HG02938 (cell line): Measurements from ENCODE around the gene SEMA6A.
"Not testable (repeated sequence)": the region's sequence is repeated elsewhere in the genome, so short reads cannot be mapped to it uniquely, and the experiment has no call there.

ENCODE experiments used
- ATAC-seq: cut with Tn5 transposase; IDR thresholded peaks from one replicate; pipeline ENCODE4 v1.9.1; 2021; ENCODE audit warnings: mild to moderate bottlenecking, moderate library complexity; ENCODE audit not compliant: unreplicated experiment

The SEMA6A gene

DNA sequence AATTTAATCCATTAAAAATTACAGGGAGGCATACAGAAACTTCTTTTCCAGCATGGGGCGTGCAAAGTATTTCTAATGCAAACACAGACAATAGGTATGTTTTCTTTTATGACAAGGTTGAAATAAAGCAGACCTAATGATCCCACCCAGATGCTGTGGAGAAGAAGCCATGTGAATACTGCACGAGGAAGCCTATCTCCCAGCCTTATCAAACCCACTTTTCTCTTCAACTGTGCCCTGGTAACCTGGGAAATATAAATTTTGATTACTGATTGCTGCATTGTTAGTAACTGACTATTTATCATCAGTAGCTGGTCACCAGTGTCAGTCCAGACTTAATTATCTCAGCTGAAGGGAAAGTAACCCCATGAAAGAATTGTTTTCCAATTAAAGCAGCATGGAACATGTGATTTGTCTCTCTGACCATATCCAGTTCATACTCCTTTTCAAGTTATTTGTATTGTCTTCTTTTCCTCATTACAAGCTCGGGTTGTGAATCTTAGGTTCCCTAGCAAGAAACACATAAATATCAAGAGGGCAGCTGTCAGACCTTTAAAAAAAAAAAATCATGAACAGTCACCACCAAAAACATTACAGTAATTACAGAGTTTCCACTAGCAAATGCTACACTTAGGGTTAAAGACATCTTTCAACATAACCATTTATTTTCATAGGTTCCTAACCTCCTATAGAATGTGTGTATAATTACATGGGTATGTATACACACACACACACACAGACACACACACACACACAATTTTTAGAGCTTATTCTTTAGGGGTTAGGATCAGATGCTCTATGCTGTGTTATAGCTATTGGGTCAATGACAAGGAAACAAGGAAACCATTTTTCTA lies 50.3 kb downstream of the SEMA6A start:
- no peak for ATAC-seq

- not testable (repeated sequence) for ATAC-seq
These were observed 51.4 kb downstream of the SEMA6A start for GRCh38 chr5:116523182-116523581.

DNA sequence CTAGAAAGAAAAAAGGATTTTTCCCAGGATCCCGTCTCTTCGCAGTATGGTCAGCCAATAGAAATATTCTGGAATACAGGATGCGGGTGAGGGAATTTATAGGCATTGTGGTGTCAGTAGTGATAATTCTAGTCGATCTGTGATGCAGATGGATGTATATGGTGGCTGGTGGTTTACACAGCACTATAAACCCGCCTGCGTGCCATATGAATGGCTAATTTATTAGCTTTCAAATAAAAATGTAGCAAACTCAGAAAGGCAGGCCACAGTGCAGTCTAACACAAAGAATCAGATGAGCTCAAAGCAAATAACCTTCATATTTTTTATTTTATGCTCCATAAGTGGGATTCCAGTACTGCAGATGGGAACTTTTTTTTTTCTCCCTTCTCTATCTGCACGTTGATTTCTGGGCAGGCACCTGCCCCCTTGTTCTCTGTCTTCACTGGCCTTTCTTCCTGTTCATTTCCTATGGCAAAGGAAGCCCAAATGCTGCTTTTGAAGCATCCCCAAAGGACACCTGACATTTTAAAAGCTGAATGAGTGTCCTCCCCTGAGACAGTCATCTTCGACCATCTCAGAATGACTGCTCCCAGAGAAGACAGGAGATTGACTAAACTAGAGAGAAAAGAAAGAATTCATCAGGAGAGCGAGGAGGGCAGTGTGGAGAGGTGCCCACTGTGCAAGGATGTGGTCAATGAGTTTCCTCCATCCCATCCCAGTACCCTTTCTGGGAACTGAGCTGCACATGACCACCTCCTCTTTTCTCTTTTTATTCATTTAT lies 52.1 kb downstream of the SEMA6A start:
- ATAC-seq = no peak

DNA sequence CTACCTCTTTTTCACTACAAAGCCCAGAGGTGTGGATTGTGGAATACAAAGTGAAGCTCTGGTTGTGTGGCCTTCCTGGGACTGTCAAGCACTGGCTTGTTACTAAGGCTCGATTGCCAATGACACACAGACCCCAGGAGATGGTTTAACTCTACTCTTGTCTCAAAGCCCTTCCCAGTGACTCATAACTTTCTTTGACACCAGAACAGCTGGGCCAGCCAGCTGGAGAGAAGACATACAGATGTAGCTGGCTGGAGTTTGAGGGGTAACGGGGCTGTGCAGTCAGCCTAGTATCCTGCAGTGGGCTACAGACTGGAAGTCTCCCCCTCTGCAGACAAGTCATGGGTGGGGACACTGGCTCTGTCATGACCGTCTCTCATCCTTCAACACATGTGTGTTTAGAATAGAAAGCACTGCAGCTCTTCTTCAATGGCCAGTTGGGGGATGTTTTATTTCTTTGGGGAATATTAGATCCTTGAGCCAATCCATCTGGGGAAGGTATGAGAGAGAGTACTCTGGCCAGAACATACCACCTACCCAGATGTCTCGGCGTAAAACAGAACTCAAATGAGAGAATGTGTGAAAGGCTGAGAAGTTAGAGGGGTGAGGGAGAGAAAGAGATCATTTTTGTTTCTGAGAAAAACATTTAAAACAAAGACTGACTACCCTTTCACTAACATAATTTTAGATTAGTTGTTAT lies 53.3 kb downstream of the SEMA6A start:
- no peak for ATAC-seq

- ATAC-seq = no peak
These were observed 53.9 kb downstream of the SEMA6A start for GRCh38 chr5:116520771-116521170.

- no peak for ATAC-seq
These were observed 56.2 kb downstream of the SEMA6A start for GRCh38 chr5:116518423-116518822.

GRCh38 chr5:116517488-116517887 lies 57.1 kb downstream of the SEMA6A start:
- ATAC-seq = no peak

- no peak for ATAC-seq
These were observed 58.6 kb downstream of the SEMA6A start for GRCh38 chr5:116516021-116516420.

DNA sequence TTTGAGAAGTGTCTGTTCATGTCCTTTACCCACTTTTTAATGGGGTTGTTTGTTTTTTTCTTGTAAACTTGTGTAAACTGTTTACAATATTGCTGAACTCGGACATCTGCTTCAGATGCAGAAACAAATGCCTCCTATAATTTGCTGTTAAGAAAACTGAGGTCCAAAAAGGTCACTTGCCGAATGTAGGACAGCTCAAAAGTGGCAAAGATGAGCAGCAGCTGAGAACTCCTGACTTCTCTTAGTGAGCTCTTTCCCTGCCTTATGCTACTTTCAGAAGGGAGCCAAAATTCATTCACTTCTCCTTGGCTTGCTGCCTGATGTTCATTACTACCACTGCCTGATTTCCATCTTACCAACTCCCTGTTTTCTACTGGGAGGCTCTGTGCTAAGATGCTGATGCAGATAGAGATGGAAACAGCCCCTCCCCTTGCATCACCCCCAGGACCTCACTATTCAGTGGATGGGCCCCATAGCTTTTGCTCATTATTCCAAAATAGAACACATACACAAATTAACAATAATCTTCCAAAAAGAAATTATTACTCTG lies 60.1 kb downstream of the SEMA6A start:
- ATAC-seq = no peak

- no peak for ATAC-seq
These were observed 64.1 kb downstream of the SEMA6A start for GRCh38 chr5:116510517-116510916.

- no peak for ATAC-seq
These were observed 65.0 kb downstream of the SEMA6A start for GRCh38 chr5:116509483-116510244.

DNA sequence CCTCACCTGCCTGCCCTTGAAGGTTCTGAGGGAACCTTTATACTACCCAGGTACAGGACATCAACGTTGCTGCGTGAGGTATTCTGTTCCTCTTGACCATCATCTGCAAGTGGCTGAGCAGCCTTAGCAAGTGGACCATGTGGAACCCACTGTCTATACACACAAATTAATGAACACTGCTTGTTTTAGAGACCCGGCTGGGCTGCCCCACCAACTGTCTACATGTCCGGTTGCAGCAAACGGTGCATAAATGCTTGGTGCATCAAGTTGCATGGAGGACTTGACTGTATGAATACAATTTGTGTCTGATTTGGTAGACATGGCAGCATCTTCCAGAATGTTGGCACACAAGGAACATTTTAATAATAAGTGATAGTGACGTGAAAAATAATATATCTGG lies 65.8 kb downstream of the SEMA6A start:
- no peak for ATAC-seq

- ATAC-seq = no peak
These were observed 66.5 kb downstream of the SEMA6A start for GRCh38 chr5:116507941-116508655.

DNA sequence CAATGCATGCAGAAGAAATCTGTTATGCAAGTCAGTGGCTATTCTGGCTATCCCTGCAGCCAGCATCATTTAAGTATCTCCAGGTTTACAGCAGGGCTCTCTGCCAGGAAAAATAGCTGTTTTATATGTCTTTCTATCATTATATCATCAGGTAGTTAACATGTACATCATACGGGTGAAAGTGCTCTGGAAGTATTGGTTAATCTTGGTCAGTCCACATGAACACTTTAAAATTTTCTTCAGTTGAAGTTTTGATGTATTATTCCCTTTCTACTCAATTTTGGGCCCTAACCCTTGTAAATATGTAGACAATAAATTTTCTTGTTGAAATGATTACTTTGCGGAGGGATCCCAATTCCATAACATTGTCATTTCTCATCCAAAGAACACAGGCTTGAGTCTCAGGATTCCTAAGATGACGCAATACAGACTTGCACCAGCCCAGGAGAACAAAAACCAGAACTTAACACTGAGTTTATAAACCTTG lies 67.5 kb downstream of the SEMA6A start:
- ATAC-seq = no peak

- no peak for ATAC-seq
These were observed 68.1 kb downstream of the SEMA6A start for GRCh38 chr5:116506488-116506887.

- no peak for ATAC-seq
These were observed 69.9 kb downstream of the SEMA6A start for GRCh38 chr5:116504593-116505166.

DNA sequence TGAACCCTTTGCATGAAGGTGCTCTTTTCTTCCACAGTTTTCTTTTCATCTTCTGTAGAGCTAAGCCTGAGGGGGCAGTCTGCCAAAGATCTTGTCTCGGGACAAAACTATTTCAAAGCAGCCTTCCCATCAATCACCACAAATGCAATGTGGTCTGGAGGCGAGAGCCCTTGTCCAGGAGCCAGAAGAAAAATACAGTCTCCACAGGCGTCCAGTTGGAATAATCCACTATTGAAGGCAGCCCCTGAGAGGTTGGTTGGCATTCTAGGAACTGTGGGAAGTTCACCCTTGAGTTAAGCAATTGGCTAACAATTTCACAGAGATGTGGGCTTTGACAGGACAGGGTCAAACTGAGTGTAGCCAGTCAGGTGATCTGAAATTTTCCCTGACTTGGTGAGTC lies 72.0 kb downstream of the SEMA6A start:
- ATAC-seq = no peak

DNA sequence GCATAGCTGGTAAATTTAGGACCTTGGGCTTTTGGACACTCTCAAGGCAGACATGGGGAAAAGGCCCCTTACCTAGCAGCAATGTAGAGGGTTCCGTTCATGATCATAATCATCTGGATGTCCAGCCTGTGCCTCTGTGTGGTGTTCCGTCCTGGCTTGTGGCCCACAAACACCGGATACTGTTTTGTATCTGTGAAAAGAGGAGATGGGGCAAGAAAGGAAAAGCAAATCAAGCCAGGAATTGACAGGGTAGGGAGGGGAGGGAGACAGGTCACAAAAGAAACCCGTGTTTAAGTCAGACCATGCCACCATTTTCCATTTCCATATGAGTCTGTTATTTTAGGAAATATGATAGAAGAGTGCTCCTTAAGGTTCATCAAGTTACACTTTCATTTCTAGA lies 72.5 kb downstream of the SEMA6A start:
- ATAC-seq = no peak

DNA sequence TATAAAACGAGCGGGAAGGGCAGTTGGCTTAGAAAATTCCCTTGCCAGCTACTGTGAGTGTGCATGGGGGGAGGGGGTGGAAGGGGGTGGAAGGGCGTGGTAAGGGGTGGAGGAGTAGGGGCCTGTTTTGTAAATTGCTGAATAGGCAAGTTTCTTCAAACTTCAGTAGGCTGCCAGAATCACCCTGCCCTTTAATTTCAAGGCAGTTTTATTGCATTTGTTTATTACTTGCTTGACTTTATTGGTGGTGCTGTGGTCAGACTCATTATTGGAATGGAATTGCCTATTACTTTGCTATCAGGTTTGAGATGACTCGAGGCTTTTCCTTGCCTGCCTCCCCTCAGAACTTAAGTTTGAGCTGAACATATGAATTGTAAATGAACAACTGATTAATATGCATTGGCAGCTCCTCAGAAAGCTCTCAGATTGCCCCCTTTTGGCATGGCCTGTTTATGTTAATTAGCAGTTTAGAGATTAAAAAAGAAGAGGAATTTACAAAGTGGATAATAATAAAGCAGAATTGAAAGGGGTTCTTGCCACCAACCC lies 76.0 kb downstream of the SEMA6A start:
- no peak for ATAC-seq
